Posterior cingulate gyrus (tissue), 11 donors: ENCODE results near the gene MINDY4.

Experiments
- DNase-seq, 10 donors: peaks; one replicate each; pipeline versions ENCODE4 v3.0.0 to v3.0.0-alpha.2; 2020 to 2021; ENCODE audit warnings: mixed read lengths in 3 of 10
- intact Hi-C: fragments of 100-400 bp; cut with DNase I; formaldehyde crosslinking; loops from one replicate; pipeline ENCODE4 v1.15.1; 2023

The MINDY4 gene

GRCh38 chr7:30908681-30909080 lies 137.5 kb downstream of the MINDY4 start:
- intact Hi-C loops: no loop called here
- DNase-seq: no peak

- intact Hi-C loops: no loop called here
These were observed 138.2 kb downstream of the MINDY4 start for GRCh38 chr7:30909431-30909830.

GRCh38 chr7:30910411-30911073 lies 139.3 kb downstream of the MINDY4 start:
- intact Hi-C loops: no loop called here
- DNase-seq: no peak

More at GRCh38 chr7:30909431-30909830, 138.2 kb downstream of the MINDY4 start:
- DNase-seq: no peak

- intact Hi-C loops: no loop called here
- no peak for DNase-seq
These were observed 139.9 kb downstream of the MINDY4 start for GRCh38 chr7:30911133-30911532.

- peak in 3 of 10 donors; percentile 17 to 61 (median 42) for DNase-seq
These were observed 140.3 kb downstream of the MINDY4 start, which contains the start of gene AQP1 for GRCh38 chr7:30911561-30911969. Gene AQP1 (plus strand): TSS chr7:30911853. CDS start chr7:30911910, 57 bp downstream.

GRCh38 chr7:30912021-30912730 lies 141.0 kb downstream of the MINDY4 start:
- no peak for DNase-seq
- intact Hi-C loops: no loop called here

More at GRCh38 chr7:30911561-30911969, 140.3 kb downstream of the MINDY4 start, which contains the start of gene AQP1:
- intact Hi-C loops: no loop called here

GRCh38 chr7:30912731-30912985 lies 141.4 kb downstream of the MINDY4 start:
- DNase-seq: no peak
- intact Hi-C loops: no loop called here

- DNase-seq: no peak
- intact Hi-C loops: no loop called here
These were observed 142.0 kb downstream of the MINDY4 start for GRCh38 chr7:30912986-30913811.

GRCh38 chr7:30913821-30914515 lies 142.8 kb downstream of the MINDY4 start:
- intact Hi-C loops: no loop called here
- peak in 1 of 10 donors; percentile 53 for DNase-seq

GRCh38 chr7:30914596-30914995 lies 143.4 kb downstream of the MINDY4 start:
- peak in 1 of 10 donors; percentile 35 for DNase-seq
- intact Hi-C loops: no loop called here

GRCh38 chr7:30915005-30915601 lies 143.9 kb downstream of the MINDY4 start:
- intact Hi-C loops: no loop called here

GRCh38 chr7:30915751-30916150 lies 144.5 kb downstream of the MINDY4 start:
- intact Hi-C loops: no loop called here
- DNase-seq: no peak

More at GRCh38 chr7:30915005-30915601, 143.9 kb downstream of the MINDY4 start:
- peak in 3 of 10 donors; percentile 9 to 61 (median 53) for DNase-seq

- intact Hi-C loops: no loop called here
- DNase-seq: peak in 2 of 10 donors; percentile 16 to 77
These were observed 145.0 kb downstream of the MINDY4 start for GRCh38 chr7:30916255-30916654.

- intact Hi-C loops: no loop called here
- DNase-seq: peak in 1 of 10 donors; percentile 54
These were observed 145.6 kb downstream of the MINDY4 start for GRCh38 chr7:30916767-30917166.

- intact Hi-C loops: no loop called here
These were observed 146.1 kb downstream of the MINDY4 start for GRCh38 chr7:30917216-30917893.

GRCh38 chr7:30918676-30919075 lies 147.5 kb downstream of the MINDY4 start:
- intact Hi-C loops: no loop called here

More at GRCh38 chr7:30917216-30917893, 146.1 kb downstream of the MINDY4 start:
- peak in 2 of 10 donors; percentile 30 to 43 for DNase-seq

GRCh38 chr7:30920021-30920583 lies 148.9 kb downstream of the MINDY4 start:
- peak in 5 of 10 donors; percentile 2 to 55 (median 35) for DNase-seq
- intact Hi-C loops: no loop called here

More at GRCh38 chr7:30918676-30919075, 147.5 kb downstream of the MINDY4 start:
- DNase-seq: peak in 3 of 10 donors; percentile 3 to 66 (median 22)

- DNase-seq: peak in 8 of 10 donors; percentile 8 to 85 (median 14)
- intact Hi-C loops: no loop called here
These were observed 149.6 kb downstream of the MINDY4 start for GRCh38 chr7:30920584-30921539.
